Measurements from ENCODE around the gene ZBTB38. TPM values are rescaled to one million over a fixed set of nuclear protein-coding genes. Genes with fewer than 3 reads are reported as not detected.

The ZBTB38 gene
- total RNA-seq, 2 experiments from 2014 or later, result 21.8 to 22.0 TPM

GRCh38 chr3:141334627-141335250 is 33.6 kb upstream of the ZBTB38 start:
- no peaks in the 10 kb centered on the region for H3K27me3 ChIP-seq (ENCODE audit: control insufficient read depth in 1 of 2, insufficient read depth in 2 of 2, low read length in 2 of 2)
- Mint-ChIP-seq H3K4me1 (ENCODE audit: low read depth) (no peaks in the 10 kb centered on the region), H3K27me3 (no peaks in the 10 kb centered on the region), H3K9me3 (no peaks in the 10 kb centered on the region), H3K27ac (no peak overlapping the region), H3K36me3 (ENCODE audit: low read depth) (no peaks in the 10 kb centered on the region), H3K4me3 (no peak overlapping the region)
- H3K4me3 ChIP-seq (ENCODE audit: low read length), result no peak overlapping the region
- ATAC-seq (ENCODE audit: poor library complexity) (no peak), DNase-seq (no peak)
- intact Hi-C loops (cut with DNase I, micrococcal nuclease), result no loop called here
- ChIA-PET POLR2A (no interaction called here), CTCF (interaction anchor here (0.7 kb wide), 1 partner anchor 23 kb away, joined by 3 read pairs; no protein-coding TSS in a partner anchor)
- TF ChIP-seq, protein P1, sequence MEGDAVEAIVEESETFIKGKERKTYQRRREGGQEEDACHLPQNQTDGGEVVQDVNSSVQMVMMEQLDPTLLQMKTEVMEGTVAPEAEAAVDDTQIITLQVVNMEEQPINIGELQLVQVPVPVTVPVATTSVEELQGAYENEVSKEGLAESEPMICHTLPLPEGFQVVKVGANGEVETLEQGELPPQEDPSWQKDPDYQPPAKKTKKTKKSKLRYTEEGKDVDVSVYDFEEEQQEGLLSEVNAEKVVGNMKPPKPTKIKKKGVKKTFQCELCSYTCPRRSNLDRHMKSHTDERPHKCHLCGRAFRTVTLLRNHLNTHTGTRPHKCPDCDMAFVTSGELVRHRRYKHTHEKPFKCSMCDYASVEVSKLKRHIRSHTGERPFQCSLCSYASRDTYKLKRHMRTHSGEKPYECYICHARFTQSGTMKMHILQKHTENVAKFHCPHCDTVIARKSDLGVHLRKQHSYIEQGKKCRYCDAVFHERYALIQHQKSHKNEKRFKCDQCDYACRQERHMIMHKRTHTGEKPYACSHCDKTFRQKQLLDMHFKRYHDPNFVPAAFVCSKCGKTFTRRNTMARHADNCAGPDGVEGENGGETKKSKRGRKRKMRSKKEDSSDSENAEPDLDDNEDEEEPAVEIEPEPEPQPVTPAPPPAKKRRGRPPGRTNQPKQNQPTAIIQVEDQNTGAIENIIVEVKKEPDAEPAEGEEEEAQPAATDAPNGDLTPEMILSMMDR (IDR thresholded peaks at IDR 0.05), result no peak
- H3K27ac ChIP-seq (ENCODE audit: low read depth in 1 of 2, low read length in 2 of 2), result no peak overlapping the region
- no peaks in the 10 kb centered on the region for H3K4me1 ChIP-seq (ENCODE audit: insufficient read depth, low read length)
- H3K9me3 ChIP-seq (ENCODE audit: control insufficient read depth in 1 of 2, insufficient read depth in 1 of 2, low read length in 2 of 2), result no peaks in the 10 kb centered on the region
- no peaks in the 10 kb centered on the region for H3K36me3 ChIP-seq (ENCODE audit: insufficient read depth, low read length)

- Histone ChIP-seq H3K27ac (ENCODE audit: low read depth in 1 of 2, low read length in 2 of 2) (no peak overlapping the region), H3K27me3 (ENCODE audit: control insufficient read depth in 1 of 2, insufficient read depth in 2 of 2, low read length in 2 of 2) (no peaks in the 10 kb centered on the region), H3K4me1 (ENCODE audit: insufficient read depth, low read length) (no peaks in the 10 kb centered on the region), H3K9me3 (ENCODE audit: control insufficient read depth in 1 of 2, insufficient read depth in 1 of 2, low read length in 2 of 2) (no peaks in the 10 kb centered on the region), H3K4me3 (ENCODE audit: low read length) (no peak overlapping the region), H3K36me3 (ENCODE audit: insufficient read depth, low read length) (no peaks in the 10 kb centered on the region)
- DNase-seq (no peak), ATAC-seq (ENCODE audit: poor library complexity) (no peak)
- Mint-ChIP-seq H3K4me3 (no peak overlapping the region), H3K9me3 (no peaks in the 10 kb centered on the region), H3K27ac (no peak overlapping the region), H3K27me3 (no peaks in the 10 kb centered on the region), H3K36me3 (ENCODE audit: low read depth) (no peaks in the 10 kb centered on the region), H3K4me1 (ENCODE audit: low read depth) (no peaks in the 10 kb centered on the region)
- intact Hi-C loops (cut with DNase I, micrococcal nuclease), result no loop called here
- CTCF ChIA-PET, result interaction anchor here (2.0 kb wide), 1 partner anchor 25 kb away, joined by 4 read pairs; no protein-coding TSS in a partner anchor
- POLR2A ChIA-PET, result no interaction called here
- TF ChIP-seq, protein P1 (IDR thresholded peaks at IDR 0.05), result no peak
Observed at GRCh38 chr3:141335531-141336061, 32.7 kb upstream of the ZBTB38 start.

DNA sequence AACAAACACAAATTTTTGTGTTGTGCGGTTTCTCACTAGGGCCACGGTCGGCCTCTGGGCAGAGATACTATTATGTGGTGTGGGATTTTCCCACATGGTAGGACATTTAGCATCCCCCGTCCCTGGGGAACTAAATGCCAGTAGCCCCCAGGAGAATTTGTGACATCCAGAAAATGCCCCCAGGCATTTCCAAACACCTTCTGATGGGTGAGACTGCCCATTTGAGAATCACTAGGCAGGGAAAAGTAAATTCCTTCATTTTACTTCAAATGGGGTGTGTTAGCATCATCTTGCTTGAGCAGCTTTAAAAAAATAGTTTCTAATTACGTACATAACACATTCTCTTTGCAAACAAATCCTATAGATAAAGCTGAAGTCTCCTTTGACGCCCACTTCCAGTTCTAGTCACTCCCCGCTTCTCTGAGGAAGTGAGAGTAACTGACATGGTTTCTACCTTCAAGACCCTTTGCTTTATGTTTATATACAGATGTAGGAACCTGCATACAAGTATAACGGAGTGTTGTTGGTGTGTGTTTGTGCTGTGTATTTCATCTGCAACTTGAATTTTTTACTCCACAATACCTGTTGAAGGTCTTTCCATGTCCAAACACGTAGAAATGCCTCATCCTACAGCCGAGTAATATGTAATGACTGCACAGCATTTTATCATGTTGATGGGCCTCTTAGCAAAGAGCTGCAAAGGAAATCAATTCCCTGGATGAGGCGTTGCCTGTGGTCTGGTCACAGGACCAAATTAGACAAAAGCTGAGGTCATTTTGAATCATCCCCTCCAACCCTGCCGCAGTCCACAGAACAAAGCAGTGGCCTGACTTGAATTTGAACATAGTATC is 31.4 kb upstream of the ZBTB38 start:
- intact Hi-C loops (cut with DNase I, micrococcal nuclease), result no loop called here
- ATAC-seq (ENCODE audit: poor library complexity) (no peak), DNase-seq (peak in 3 of 14 experiments; percentile 6 to 18 (median 9))
- no peaks in the 10 kb centered on the region for H3K9me3 ChIP-seq (ENCODE audit: control insufficient read depth in 1 of 2, insufficient read depth in 1 of 2, low read length in 2 of 2)
- POLR2A ChIA-PET, result no interaction called here
- no peak overlapping the region for H3K27ac Mint-ChIP-seq
- H3K4me1 Mint-ChIP-seq (ENCODE audit: low read depth), result no peaks in the 10 kb centered on the region
- no peaks in the 10 kb centered on the region for H3K4me1 ChIP-seq (ENCODE audit: insufficient read depth, low read length)
- no peaks in the 10 kb centered on the region for H3K9me3 Mint-ChIP-seq
- H3K27me3 ChIP-seq (ENCODE audit: control insufficient read depth in 1 of 2, insufficient read depth in 2 of 2, low read length in 2 of 2), result no peaks in the 10 kb centered on the region
- no peaks in the 10 kb centered on the region for H3K36me3 ChIP-seq (ENCODE audit: insufficient read depth, low read length)
- H3K36me3 Mint-ChIP-seq (ENCODE audit: low read depth), result no peaks in the 10 kb centered on the region
- CTCF ChIA-PET, result interaction anchor here (1.4 to 2.0 kb wide), 3 partner anchors 24 to 115 kb away, joined by 3 to 5 read pairs (median 4); no protein-coding TSS in a partner anchor
- no peaks in the 10 kb centered on the region for H3K27me3 Mint-ChIP-seq
- H3K27ac ChIP-seq (ENCODE audit: low read depth in 1 of 2, low read length in 2 of 2), result no peak overlapping the region
- TF ChIP-seq, protein P1 (IDR thresholded peaks at IDR 0.05), result no peak
- no peak overlapping the region for H3K4me3 Mint-ChIP-seq
- H3K4me3 ChIP-seq (ENCODE audit: low read length), result no peak overlapping the region
